Measurements from ENCODE around the gene TSPYL4. TPM values are rescaled to one million over a fixed set of nuclear protein-coding genes. Genes with fewer than 3 reads are reported as not detected.

Gene TSPYL4
- total RNA-seq, 2 donors from 2014 or later: 27.1 to 27.2 TPM

DNA sequence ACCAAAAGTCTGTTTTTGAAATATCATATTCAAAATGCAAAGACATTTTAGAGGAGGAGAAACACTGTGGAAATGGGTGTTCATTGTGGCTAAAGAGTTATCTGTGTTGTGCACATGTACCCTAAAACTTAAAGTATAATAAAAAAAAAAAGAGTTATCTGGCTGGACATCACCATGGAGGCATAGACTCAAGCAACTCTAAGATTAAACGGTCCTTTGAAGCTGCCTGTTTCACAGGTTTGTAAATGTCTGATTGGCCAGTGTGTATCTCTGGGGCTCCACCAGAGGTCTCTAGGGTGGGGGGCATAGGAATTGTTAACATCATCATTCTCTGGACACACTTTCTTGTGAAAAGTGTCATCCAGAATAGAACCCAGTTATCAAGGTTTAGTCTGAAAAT, 39.2 kb downstream of the TSPYL4 start:
- Mint-ChIP-seq H3K27ac (no peak overlapping the region), H3K27me3 (ENCODE audit: insufficient read depth) (no peaks in the 10 kb centered on the region), H3K4me3 (no peak overlapping the region), H3K9me3 (no peaks in the 10 kb centered on the region), H3K4me1 (peaks cover 12% of the 10 kb centered on the region), H3K36me3 (ENCODE audit: low read depth) (no peaks in the 10 kb centered on the region)
- Histone ChIP-seq H3K27ac (ENCODE audit: low read depth, low read length) (no peak overlapping the region), H3K4me1 (ENCODE audit: control insufficient read depth, insufficient read depth, low read length) (no peaks in the 10 kb centered on the region), H3K9ac (ENCODE audit: extremely low read depth, low read length, poor library complexity, severe bottlenecking) (no peak overlapping the region), H3K9me3 (ENCODE audit: control insufficient read depth, low read length) (no peaks in the 10 kb centered on the region), H3K4me3 (ENCODE audit: low read length) (no peak overlapping the region), H3K36me3 (ENCODE audit: control insufficient read depth, insufficient read depth, low read length) (peaks cover 10% of the 10 kb centered on the region), H3K27me3 (ENCODE audit: control insufficient read depth, insufficient read depth, low read length, poor library complexity, severe bottlenecking) (no peaks in the 10 kb centered on the region)
- TF ChIP-seq, protein P1, sequence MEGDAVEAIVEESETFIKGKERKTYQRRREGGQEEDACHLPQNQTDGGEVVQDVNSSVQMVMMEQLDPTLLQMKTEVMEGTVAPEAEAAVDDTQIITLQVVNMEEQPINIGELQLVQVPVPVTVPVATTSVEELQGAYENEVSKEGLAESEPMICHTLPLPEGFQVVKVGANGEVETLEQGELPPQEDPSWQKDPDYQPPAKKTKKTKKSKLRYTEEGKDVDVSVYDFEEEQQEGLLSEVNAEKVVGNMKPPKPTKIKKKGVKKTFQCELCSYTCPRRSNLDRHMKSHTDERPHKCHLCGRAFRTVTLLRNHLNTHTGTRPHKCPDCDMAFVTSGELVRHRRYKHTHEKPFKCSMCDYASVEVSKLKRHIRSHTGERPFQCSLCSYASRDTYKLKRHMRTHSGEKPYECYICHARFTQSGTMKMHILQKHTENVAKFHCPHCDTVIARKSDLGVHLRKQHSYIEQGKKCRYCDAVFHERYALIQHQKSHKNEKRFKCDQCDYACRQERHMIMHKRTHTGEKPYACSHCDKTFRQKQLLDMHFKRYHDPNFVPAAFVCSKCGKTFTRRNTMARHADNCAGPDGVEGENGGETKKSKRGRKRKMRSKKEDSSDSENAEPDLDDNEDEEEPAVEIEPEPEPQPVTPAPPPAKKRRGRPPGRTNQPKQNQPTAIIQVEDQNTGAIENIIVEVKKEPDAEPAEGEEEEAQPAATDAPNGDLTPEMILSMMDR (conservative IDR thresholded peaks at IDR 0.05): no peak
- WGBS, 2 experiments (ENCODE audit: insufficient coverage in 1 of 2, insufficient read length in 1 of 2): 94% methylated on average over 1 of the region's 1 CpG; no CpG with 5 or more reads in 1 of the 2 experiments
- DNase-seq: no peak

DNA sequence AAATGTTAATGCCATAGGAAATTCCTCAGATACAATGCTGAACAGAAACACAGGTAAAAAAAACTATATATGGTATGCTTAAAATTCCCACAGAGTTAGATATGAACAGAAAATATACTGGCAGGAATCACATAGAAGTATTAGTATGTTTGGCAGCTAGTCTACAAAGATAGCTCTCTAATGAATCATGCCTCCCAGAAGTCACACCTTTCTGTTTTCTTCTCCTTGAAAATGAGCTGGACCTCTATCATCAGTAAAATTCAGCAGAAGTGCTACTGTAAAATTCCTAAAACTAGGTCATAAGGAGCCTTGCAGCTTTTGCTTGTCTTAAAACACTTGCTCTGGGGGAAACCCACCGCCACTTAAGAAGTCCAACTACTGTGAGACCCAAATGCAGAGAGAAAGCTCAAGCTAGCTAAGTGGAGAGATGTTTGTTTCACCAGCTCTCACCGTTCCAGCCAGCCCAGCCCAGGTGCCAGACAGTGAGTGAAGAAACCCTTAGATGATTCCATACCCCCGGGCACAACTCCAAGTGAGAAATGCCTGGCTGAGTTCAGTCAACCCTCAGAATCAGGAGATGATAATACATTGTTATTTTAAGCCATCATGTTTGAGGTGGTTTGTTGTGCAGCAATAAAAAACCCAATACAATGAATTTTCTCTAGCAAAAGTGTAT, 43.0 kb downstream of the TSPYL4 start:
- no peaks in the 10 kb centered on the region for H3K36me3 Mint-ChIP-seq (ENCODE audit: low read depth)
- peaks cover 18% of the 10 kb centered on the region for H3K36me3 ChIP-seq (ENCODE audit: control insufficient read depth, insufficient read depth, low read length)
- peak overlapping the region; percentile 86 for H3K27ac Mint-ChIP-seq

DNA sequence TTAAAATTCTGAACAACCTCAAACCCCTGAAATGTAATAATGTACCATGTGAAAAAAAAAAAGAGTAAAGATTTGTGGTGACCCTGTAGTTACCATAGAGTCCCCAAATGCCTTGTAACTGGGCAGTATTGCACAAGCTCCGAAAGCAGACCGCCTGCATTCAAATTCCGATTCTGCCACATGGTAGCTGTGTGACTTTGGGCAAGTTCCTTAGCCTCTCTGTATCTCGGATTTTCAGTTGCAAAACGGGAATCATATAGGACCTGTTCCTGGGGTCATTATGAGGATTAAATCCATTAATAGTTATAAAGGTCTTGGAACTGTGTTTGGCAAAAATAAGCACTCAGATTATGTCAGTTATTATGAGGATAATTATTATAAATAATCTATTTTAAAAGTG, 43.6 kb downstream of the TSPYL4 start:
- TF ChIP-seq, protein P1 (conservative IDR thresholded peaks at IDR 0.05): no peak
- no peak overlapping the region for H3K4me3 Mint-ChIP-seq
- no peaks in the 10 kb centered on the region for H3K9me3 ChIP-seq (ENCODE audit: control insufficient read depth, low read length)
- no peak for DNase-seq
- no peaks in the 10 kb centered on the region for H3K27me3 ChIP-seq (ENCODE audit: control insufficient read depth, insufficient read depth, low read length, poor library complexity, severe bottlenecking)
- H3K4me1 ChIP-seq (ENCODE audit: control insufficient read depth, insufficient read depth, low read length): no peaks in the 10 kb centered on the region
- no peak overlapping the region for H3K27ac ChIP-seq (ENCODE audit: low read depth, low read length)
- H3K9me3 Mint-ChIP-seq: no peaks in the 10 kb centered on the region
- 88 to 93% methylated on average over 3 to 5 of the region's 5 CpGs for WGBS, 2 experiments (ENCODE audit: insufficient coverage in 1 of 2, insufficient read length in 1 of 2)
- no peaks in the 10 kb centered on the region for H3K27me3 Mint-ChIP-seq (ENCODE audit: insufficient read depth)
- no peak overlapping the region for H3K9ac ChIP-seq (ENCODE audit: extremely low read depth, low read length, poor library complexity, severe bottlenecking)
- no peak overlapping the region for H3K27ac Mint-ChIP-seq
- H3K36me3 ChIP-seq (ENCODE audit: control insufficient read depth, insufficient read depth, low read length): peaks cover 20% of the 10 kb centered on the region
- no peak overlapping the region for H3K4me3 ChIP-seq (ENCODE audit: low read length)
- H3K4me1 Mint-ChIP-seq: peaks cover 8% of the 10 kb centered on the region
- no peaks in the 10 kb centered on the region for H3K36me3 Mint-ChIP-seq (ENCODE audit: low read depth)

More for the DNA sequence above, 43.0 kb downstream of the TSPYL4 start:
- no peaks in the 10 kb centered on the region for H3K9me3 Mint-ChIP-seq
- H3K4me1 Mint-ChIP-seq: peaks cover 8% of the 10 kb centered on the region
- H3K4me1 ChIP-seq (ENCODE audit: control insufficient read depth, insufficient read depth, low read length): no peaks in the 10 kb centered on the region
- TF ChIP-seq, protein P1 (conservative IDR thresholded peaks at IDR 0.05): no peak
- H3K9ac ChIP-seq (ENCODE audit: extremely low read depth, low read length, poor library complexity, severe bottlenecking): no peak overlapping the region
- no peaks in the 10 kb centered on the region for H3K27me3 Mint-ChIP-seq (ENCODE audit: insufficient read depth)
- no peaks in the 10 kb centered on the region for H3K27me3 ChIP-seq (ENCODE audit: control insufficient read depth, insufficient read depth, low read length, poor library complexity, severe bottlenecking)
- peak; percentile 77 for DNase-seq
- WGBS, 2 experiments (ENCODE audit: insufficient coverage in 1 of 2, insufficient read length in 1 of 2): 78 to 79% methylated on average over 2 to 3 of the region's 3 CpGs
- H3K27ac ChIP-seq (ENCODE audit: low read depth, low read length): no peak overlapping the region
- no peak overlapping the region for H3K4me3 Mint-ChIP-seq
- no peaks in the 10 kb centered on the region for H3K9me3 ChIP-seq (ENCODE audit: control insufficient read depth, low read length)
- no peak overlapping the region for H3K4me3 ChIP-seq (ENCODE audit: low read length)
